GM19193 (cell line): Measurements from ENCODE around the gene OTUB1.

Experiments
- POLR2A ChIP-seq: IDR thresholded peaks from 4 replicates; pipeline ENCODE4 v1.6.1; 2011; ENCODE audit not compliant: insufficient read depth, insufficient read length; ENCODE audit errors: extremely low read depth

Gene OTUB1

DNA sequence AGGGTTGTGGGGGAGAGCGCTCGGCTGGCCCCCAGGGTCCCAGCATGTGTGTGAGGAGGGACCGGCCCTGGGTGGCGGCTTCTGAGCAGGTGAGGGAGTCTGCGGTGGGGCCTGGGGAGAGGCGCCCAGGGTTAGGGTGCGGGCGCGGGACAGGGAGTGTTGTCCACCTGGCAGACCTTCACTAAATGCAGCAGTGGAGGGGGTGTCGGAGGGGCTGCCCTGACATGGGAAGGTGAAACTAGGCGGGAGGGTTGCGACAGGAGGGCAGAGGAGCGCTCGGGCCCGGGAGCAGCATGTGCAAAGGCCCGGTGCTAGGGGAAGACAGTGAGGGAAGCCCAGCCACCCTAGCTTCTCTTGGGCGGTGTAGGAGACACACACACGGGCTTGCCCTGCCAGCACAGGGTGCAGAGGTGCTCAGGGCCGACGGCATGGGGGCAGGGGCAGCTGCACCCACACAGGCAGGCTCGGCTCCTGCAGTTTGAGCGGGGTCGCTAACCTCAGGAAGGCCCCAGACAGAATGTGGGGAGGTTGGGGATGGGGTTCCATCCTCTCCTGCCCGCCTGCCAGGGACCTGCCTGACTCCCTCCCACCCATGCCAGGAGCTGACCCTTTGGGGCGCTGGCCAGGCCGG, 22.2 kb downstream of the OTUB1 start:
- TF ChIP-seq POLR2A: no peak

- no peak for TF ChIP-seq POLR2A
Observed at GRCh38 chr11:64008914-64009633, 22.8 kb downstream of the OTUB1 start.

DNA sequence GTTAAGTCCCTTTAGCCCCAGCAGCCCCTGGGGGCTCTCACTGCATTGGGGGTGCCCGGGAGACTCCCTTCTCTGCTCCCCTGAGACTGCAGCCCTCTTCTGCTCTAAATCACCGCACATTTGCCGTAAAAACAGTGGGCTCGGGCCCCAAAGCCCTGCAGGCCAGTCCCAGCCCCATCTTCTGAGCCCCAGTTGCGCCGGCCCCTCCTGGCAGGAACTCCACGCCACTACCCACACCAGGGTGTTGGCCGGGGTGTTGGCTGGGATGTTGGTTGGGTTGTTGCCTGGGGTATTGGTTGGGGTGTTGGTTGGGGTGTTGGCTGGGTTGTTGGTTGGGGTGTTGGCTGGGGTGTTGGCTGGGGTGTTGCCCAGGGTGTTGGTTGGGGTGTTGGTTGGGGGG, 23.5 kb downstream of the OTUB1 start:
- TF ChIP-seq POLR2A: no peak

GRCh38 chr11:64010783-64011182, 24.5 kb downstream of the OTUB1 start:
- no peak for TF ChIP-seq POLR2A

DNA sequence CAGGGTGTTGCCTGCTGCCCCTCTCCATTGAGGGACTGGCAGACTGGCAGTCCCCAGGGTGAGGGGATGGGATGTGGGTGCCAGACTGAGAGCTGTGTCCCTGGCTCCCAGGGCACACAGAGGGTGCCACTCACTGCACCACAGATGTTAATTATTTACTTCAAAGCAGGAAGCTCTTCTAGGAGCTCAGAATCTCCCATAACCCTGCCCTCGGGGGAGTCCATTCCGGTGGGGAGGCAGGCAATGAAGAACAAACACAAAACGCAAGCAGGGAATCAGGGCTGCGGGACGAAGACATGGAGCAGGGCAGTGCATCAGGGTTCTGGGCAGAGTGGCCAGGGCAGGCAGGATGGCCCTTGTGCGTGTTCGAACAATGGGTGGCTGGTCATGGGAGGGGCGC, 25.1 kb downstream of the OTUB1 start:
- TF ChIP-seq POLR2A: no peak

GRCh38 chr11:64013141-64013896, 27.1 kb downstream of the OTUB1 start:
- TF ChIP-seq POLR2A: no peak

GRCh38 chr11:64014356-64014755, 28.1 kb downstream of the OTUB1 start:
- TF ChIP-seq POLR2A: no peak

- no peak for TF ChIP-seq POLR2A
Observed at GRCh38 chr11:64015510-64015909, 29.3 kb downstream of the OTUB1 start.

GRCh38 chr11:64015935-64016845, 30.0 kb downstream of the OTUB1 start:
- no peak for TF ChIP-seq POLR2A

DNA sequence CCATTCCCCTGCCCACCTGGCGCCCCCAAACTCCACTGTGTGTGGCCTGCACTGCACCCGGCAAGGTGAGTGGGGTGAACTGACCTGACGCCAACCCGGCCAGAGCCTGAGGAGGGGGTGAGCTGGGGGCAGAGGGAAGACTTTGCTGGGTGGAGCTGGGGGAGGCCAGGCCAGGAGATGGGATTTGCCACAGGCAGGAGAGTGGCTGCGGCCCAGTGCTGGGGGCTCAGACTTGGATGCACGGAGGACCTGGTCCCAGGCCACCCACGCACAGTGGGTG, 31.6 kb downstream of the OTUB1 start:
- TF ChIP-seq POLR2A: no peak

DNA sequence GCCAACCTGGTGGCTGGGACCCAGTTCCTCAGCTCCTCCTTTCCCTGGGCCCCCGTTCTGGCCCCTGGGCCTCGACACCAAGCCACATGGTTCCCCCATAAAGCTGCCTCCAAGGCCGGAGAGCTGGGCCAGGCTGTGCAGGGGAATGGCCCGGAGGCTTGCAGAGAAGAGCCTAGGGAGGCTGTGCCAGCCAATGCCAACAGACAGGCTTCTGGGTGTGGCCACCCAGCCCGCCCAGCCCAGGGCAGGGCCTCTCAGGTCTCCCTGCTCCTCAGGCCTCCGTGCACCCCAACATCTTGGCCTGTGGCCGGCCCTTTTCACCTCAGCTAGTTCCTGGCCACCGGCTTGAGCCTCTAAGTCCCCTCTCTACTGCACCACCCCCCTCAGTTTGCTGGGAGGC, 32.1 kb downstream of the OTUB1 start:
- TF ChIP-seq POLR2A: no peak

DNA sequence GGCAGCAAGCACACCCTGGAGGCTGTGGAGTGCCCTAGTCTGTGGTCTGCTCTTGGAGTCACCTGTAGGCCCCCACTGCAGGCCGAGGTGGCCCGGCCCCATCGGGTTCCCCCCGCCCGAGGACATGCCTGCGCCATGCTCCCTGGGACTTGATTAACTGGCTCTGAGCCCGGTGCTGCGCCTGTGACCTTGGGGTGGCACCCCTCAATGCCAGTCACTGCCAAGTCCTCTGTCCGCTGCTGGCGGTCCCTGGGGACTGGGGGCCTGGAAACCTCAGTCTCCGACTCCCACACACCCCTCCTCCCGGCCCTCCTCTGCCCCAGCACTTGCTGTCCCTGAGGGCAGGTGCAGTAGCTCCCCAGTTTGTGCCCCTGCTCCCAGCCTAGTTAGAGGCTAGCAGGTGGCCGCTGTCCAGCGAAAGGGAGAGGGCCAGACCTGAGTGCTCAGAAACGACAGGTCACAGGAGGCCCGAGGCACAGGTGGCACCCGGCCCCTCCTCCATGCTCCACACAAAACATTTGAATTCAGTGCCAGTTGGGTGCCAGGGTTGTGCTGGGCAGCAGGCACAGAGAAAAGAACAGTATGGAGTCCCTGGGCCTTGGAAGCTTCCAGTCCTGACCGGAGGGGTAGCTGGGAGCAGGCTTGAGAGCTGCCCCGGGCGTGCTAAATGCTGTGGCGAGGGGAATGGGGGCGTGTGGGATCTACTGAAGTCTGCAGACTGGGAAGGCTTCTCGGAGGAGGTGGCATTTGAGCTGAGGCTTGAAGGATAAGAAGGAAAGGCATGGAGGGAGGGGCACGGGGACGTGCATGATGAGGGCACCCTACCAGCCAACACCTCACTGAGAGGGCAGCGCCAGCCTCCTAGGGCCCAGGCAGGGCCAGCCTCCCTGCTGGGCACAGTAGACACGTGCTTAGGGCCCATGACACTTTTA, 33.1 kb downstream of the OTUB1 start:
- TF ChIP-seq POLR2A: no peak

DNA sequence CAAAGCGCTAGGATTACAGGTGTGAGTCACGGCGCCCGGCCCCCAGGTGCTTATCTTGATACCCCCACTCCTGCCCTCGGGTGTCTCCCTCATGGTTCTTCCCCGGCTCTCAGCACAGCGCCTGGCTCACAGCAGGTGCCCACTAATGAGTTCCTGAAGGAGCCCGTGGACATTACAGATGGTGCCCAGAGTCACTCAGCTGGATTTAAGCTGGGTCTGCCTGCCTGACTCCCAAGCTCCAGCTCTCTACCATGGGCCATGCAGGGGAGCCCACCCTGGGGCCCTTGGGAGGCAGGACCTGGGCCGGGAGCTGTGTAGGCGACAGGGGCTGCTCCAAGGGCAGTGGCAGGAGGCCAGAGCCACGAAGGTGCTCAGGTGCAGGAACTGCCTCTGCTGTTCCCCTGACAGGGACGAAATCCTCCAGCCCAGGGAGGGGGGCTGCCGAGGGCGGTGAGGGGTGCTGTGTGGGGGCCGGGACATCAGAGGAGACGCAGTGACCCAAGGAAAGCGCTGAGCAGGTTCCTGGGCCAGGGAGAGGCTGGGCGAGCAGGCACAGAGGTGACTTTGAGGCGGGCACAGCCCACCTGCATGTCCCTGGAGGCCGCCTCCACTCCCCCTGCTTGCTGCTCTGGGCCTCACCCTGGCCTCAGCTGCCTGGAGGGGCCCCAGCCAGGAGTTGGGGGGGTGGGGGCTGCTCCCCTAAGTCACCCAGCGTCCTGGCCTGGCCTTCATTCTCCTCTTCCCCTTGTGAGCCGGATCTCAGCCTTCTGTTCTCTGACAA, 34.9 kb downstream of the OTUB1 start:
- no peak for TF ChIP-seq POLR2A
